ENCODE results near the gene PRPSAP1.

PRPSAP1 gene

GRCh38 chr17:76379275-76379641 is 25.5 kb upstream of the PRPSAP1 start:
- H3K36me3 ChIP-seq, result no peaks in the 10 kb centered on the region
- no peak for DNase-seq
- no peaks in the 10 kb centered on the region; the same call in none of the 2 replicates for H3K4me1 ChIP-seq
- no peak overlapping the region for H3K4me3 ChIP-seq (ENCODE audit: low read depth, low read length)
- peaks cover 20% of the 10 kb centered on the region for H3K27me3 ChIP-seq
- H3K9me3 ChIP-seq, result no peaks in the 10 kb centered on the region; the same call in 1 of the 2 replicates
- no peak for TF ChIP-seq CTCF (IDR thresholded peaks at IDR 0.05; ENCODE audit: low read depth, low read length)

- H3K4me1 ChIP-seq, result no peaks in the 10 kb centered on the region; the same call in none of the 2 replicates
- no peak for TF ChIP-seq CTCF (IDR thresholded peaks at IDR 0.05; ENCODE audit: low read depth, low read length)
These were observed 25.0 kb upstream of the PRPSAP1 start for GRCh38 chr17:76378548-76379274.

DNA sequence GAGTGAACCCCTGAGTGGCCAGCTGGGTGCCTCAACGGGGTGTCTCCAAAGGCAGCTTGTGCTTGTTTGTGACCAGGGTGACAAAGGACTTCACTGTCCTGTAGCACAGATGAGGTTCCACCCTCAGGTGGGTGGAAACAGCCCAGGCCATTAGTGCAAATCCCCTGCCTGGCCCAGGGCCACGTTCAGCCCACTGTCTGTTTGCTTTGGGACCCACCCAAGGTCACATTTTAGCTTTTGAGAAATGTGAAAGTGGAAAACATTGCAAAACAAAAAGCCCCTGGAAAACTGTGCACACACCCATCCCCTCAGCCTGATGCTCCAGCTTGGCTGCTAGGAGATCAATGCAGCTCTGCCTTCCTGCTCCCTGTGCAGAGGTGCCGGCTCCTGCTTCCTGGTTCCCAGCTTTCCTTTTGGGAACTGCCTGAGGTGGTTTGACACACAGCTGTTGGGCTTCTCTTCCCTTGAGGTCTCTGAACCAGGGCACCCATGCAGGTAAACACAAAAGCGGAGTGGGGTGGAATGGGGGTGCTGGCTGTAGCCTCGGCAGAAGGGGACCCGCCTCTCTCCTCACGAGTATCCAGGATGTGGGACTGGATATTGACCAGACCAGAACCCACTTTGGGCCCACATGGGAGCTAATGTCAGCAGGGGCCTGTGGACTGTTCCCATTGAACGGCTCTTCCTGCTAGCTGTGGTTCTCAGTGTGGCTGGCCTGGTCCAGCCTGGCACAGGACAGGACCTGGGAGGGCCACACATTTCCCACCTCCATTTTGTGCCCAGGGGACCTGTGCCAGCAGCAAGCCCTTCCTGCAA is 22.8 kb upstream of the PRPSAP1 start:
- DNase-seq, result no peak
- no peaks in the 10 kb centered on the region for H3K9me3 ChIP-seq
- no peaks in the 10 kb centered on the region for H3K36me3 ChIP-seq
- H3K4me3 ChIP-seq (ENCODE audit: low read depth, low read length), result no peak overlapping the region
- no peaks in the 10 kb centered on the region; the same call in 1 of the 2 replicates for H3K4me1 ChIP-seq
- no peaks in the 10 kb centered on the region for H3K27me3 ChIP-seq
- no peak for TF ChIP-seq CTCF (IDR thresholded peaks at IDR 0.05; ENCODE audit: low read depth, low read length)

More at GRCh38 chr17:76378548-76379274, 25.0 kb upstream of the PRPSAP1 start:
- Histone ChIP-seq H3K9me3 (no peaks in the 10 kb centered on the region; the same call in 1 of the 2 replicates), H3K36me3 (no peaks in the 10 kb centered on the region), H3K4me3 (ENCODE audit: low read depth, low read length) (no peak overlapping the region), H3K27me3 (peaks cover 15% of the 10 kb centered on the region)
- no peak for DNase-seq

- no peak overlapping the region for H3K4me3 ChIP-seq (ENCODE audit: low read depth, low read length)
- no peaks in the 10 kb centered on the region for H3K27me3 ChIP-seq
- H3K9me3 ChIP-seq, result no peaks in the 10 kb centered on the region
- no peak for TF ChIP-seq CTCF (IDR thresholded peaks at IDR 0.05; ENCODE audit: low read depth, low read length)
- no peak for DNase-seq
- H3K36me3 ChIP-seq, result no peaks in the 10 kb centered on the region
- H3K4me1 ChIP-seq, result peaks cover 10% of the 10 kb centered on the region
These were observed 18.2 kb upstream of the PRPSAP1 start for GRCh38 chr17:76371656-76372628.

- H3K9me3 ChIP-seq, result no peaks in the 10 kb centered on the region
- H3K4me1 ChIP-seq, result peaks cover 10% of the 10 kb centered on the region
- DNase-seq, result peak; percentile 41
- TF ChIP-seq CTCF (IDR thresholded peaks at IDR 0.05; ENCODE audit: low read depth, low read length), result peak; percentile 60
- H3K4me3 ChIP-seq (ENCODE audit: low read depth, low read length), result no peak overlapping the region
- no peaks in the 10 kb centered on the region for H3K27me3 ChIP-seq
- H3K36me3 ChIP-seq, result no peaks in the 10 kb centered on the region
These were observed 16.7 kb upstream of the PRPSAP1 start for GRCh38 chr17:76370261-76370993.

All from BE2C (cell line).